ENCODE measurements around the gene NEK6.

The NEK6 gene

DNA sequence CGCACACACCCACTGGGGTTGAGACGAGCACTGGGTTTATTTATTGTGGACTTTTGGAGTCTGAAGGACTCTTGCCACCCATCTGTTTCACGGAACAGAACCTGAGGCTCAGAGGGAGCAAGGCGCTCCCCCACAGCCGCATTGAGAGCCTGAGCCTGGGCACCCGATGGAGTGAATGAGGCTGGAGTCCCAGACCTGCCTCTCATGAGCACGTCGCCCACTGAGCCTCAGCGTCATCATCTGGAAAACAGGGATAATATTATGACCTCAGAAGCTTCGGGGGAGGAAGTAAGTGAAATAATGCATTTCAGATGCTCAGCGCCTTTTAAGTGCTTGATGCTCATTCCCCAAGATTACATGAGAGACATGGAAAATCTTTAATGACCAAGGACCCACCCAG, 5.5 kb downstream of the NEK6 start:
- no peak for DNase-seq

DNA sequence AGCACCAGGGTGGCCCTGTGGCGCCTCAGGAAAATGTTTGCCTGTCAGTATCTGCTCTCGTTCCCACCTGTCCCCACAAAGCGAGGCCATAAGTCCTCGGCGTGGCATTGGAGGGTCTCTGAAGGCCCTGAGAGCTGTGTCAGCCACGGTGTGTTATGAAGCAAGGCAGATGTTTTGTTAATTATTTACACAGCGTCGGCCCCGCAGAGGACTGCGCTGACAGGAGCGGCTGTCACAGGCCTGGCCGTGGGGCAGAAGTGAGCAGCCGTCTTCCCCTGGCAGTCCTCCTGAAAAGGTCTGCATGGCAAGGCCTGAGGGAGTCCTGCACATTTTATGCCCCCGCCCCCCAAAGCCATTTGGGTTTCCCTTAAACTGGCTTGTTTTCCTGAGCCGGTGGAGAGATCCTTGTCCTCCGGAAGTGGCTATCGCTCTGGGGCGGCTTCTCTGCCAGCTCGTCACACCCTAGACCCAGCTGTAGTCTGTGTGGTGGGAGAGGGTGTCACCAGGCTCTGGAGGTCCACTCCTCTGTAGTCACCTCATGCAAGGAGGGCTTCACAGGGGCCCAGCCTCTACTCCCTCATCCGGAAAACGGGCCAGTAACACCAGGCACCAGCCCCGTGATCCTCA, 6.2 kb downstream of the NEK6 start:
- DNase-seq: no peak

DNA sequence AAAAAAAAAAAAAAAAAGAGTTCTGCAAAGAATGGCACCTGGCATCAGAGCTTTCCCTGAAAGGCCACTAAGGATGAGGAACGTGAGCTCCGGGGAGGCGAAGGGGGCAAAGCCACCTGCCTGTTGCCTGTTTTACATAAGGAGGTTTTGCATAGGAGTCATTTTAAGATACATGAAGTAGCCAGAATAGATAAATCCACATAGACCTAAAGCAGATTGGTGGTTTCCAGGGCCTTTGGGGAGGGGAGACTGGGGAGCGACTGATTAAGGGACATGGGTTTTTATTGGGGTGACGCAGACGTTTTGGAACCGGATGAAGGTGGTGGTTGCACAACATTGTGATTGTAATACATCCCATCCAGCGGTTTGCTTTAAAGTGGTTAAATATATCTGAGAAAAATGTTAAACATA, 7.1 kb downstream of the NEK6 start:
- no peak for DNase-seq

DNA sequence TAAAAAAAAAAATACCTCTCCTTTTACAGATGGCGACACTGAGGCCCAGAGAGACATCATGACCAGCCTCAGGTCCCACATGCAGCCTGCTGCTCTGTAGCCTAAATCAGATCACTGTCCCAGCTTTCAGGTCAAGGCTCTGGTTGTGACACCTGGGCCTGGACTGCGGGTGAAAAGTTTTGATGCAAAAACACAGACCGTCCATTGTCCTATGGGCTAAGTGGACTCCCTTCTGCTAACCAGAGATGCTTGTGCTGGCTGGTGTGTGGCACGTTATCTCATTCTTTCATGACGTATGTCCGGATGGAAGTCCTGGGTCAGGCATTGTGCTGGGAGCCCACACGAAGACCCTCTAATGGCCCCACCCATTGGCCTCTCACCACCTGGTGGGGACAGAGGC, 7.8 kb downstream of the NEK6 start:
- no peak for DNase-seq

DNA sequence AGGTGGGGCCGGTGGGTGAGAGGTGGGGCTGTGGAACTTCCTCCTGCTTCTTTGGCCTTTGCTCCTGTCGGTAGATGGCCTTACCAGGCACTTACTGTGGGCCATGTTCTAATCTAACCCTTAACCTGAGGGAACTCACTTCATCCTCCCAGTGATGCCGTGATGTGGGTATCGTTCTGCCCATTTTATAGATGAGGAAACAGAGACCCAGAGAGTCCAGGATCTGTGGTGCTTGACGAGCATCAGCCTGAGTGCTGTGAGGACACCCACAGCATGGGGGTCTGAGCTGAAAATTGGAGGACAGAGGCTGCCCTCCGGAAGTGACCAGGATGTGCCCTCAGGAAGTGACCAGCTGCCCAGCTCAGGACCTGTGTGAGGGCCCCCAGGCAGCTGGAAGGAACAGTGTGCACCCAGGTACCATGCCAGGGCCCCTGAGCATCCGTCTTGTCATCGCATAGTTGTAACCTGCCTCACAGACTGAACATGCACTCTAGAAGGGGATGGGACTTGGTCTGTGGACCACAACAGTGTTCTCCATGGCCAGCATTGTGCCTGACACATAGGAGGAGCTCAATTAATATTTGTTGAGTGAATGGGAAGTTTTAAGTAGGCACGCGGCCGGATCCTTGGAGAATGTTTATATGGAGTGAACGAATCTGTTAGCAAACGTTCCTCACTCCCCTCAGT, 8.5 kb downstream of the NEK6 start:
- DNase-seq: no peak

DNA sequence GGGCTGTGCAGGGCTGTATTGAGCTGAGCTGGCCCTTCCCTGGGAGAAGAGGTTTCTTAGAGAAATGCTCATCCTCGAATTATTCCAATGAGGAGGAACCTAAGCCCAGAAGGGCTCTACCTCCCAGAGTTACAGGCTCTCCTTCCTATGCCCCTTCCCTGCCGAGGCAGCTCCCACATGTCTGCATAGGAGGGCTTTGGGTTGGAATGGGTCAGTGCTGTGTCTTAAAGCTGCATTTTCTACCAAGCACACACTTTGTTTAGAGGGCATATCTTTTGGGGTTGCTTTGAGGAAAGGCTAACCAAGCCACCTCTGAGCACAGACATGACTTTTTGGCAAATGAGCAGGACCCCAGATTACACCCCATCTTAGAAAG, 9.1 kb downstream of the NEK6 start:
- DNase-seq: no peak

DNA sequence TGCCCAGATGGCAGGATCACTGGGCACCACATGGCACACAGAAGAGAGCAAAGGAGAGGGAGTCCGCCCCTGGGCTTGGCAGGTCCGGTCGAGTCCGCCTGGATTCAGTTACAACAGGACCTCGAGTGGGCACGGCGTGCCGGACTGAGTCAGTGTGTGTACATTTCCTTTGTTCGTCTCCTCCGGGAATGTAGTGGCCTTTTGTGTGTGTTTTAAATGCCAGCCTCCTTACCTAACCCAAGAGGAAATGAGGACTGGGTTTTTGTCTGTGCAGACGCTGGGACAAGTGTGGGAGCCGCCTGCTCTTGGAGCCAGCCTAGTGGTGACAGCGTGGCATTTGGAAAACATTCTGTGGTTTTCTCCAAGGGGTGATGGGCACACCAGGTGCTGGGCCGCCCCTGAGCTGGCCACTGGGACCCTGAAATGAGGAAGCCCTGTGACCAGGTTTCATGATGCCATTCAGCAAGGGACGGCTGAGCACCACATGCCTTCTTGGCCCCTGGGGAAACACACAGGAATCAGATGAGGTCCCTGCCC, 9.6 kb downstream of the NEK6 start:
- no peak for DNase-seq

DNA sequence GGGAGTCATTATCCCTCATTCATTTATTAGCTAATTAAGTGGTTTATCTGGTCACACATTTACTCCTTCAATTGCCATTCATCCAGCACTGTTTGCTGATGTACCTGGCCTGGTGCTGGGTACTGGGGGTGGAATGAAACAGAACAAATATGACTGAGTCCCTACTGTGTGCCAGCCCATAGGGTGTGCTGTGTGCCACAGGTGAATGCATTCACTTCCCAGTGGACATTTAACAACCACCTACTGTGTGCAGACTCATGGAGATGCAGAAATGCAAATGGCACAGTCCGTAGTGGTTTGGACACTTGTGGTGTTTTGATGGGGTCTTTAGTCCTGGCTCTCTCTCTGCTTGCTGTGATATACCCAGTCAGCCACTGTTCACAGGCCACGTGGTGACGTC, 10.5 kb downstream of the NEK6 start:
- no peak for DNase-seq

DNA sequence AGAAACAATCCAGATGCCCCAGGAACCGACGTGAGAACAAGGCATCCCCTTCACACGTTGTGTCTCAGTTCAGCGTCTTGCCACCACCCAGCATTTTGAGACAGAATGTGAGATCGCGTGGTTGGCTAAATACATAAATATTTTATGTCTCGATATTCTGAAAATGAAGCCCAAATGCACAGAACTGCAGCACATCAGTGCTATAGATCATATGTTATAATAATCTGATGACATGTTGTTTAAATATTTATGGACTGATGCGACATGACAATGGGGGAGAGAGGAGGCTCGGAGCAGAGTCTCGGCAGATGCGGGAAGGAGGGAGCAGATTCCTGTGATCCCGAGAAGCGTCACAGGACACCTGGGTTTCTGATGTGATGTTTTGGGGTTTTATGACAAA, 10.9 kb downstream of the NEK6 start:
- DNase-seq: no peak

DNA sequence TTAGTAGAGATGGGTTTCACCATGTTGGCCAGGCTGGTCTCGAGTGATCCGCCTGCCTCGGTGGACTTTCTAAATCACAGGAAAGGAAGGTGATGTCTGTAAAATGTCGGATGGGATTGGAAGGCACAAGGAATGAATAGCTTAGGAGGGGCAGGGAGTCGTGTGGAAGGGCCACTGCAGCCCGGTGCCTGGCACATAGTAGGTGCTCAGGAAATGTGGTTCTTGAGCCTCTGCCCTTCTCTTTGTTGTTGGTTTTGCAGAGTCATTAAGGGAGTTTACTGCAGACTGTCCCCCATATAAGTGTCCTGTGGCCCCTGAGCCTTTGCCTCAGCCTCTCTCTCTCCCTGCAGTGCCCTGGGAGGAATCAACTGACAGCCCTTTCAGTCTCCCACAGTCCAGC, 11.8 kb downstream of the NEK6 start:
- DNase-seq: no peak

DNA sequence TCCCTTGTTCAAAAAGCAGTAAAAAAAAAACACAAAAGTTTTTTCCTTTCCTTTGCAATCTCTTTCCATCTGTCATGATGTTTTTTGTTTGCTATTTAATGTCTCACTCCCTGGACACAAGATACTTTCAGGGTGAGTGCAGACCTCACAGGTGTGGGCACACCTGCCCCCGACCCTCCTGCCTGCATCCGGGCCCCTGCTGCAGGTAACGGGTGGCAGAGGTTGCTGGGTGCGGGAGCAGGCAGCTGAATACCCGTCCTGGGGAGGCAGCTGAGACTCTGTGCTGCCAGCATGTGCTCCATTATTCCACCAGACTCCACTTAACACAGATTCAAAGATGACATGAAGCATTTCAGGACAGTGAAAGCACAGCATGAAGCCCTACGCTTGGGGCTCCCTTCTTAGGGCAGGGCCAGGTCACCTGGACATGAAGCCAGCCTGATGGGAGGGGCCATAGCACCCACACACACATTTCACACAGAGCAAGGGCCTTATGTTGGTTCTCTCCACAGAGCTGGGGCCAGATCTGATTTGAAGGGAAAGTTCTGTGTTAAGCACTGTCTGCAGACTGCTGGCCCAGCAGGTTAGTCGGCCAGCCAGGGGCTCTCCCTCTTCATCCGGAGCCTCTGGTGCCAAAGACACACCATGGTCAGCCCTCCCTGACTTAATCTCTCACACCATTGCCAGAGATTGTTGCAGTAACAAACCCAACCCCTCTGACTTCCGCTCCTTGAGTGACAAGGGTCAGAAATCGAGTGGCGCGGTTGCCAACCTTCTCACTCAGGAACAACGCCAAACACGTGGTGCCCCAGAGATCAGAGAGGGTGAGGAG, 13.0 kb downstream of the NEK6 start:
- DNase-seq: no peak

DNA sequence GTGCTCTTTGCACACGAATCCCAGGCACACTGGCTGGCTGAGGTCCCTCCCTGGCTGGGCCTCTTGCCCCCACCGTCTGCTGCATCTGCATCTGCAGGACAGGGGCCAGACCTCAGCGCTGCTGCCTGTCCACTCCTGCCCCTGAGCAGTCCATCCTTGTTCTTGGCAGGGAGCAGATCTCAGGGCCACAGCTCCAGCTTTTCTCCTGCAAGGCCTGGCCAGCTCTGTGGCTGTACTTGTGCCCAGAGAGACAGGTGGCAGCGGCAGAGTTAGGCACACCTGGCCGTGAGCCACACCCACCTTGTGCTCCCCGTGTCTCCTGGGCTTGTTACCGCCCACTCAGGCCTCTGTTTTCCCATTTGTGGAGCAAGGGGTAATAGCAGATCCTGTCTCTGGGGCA, 13.9 kb downstream of the NEK6 start:
- DNase-seq: no peak

DNA sequence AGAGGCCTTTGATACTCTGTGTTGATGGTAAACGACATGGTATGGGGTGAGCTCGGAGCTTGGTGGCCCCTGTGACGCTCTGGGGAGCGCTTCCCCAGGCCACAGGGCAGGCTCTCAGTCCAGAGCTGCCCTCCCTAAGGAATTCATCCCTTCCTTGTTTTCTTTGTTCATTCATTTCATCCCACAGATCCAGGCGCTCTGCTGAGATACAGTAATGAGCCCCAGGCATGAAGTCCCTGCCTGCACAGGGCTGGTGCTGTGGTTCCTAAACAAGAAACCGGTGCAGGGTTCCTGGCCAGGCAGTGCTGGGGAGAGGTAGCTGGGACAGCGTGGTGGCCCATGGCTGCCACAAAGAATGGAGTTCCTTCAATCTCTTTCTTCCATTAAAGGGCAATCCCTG, 14.4 kb downstream of the NEK6 start:
- DNase-seq: no peak

DNA sequence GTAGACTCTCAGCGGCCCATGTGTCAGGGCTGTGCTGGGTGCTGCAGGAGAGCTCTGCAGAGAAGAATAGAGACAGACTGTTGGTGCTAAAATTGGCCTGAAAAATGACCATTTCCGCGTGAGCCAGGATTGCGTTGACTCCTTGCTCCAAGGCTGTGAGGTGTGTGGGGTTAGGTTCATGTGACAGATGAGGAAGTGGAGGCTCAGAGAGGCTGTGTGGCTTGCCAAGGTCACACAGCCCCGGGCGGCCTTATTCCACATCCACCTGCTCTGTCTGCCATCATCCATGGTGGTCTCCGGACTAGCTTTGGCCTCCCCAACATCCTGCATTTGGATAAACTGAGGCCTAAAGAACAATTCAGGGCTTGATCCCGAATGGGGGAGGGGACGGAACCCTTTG, 15.2 kb downstream of the NEK6 start:
- DNase-seq: no peak

DNA sequence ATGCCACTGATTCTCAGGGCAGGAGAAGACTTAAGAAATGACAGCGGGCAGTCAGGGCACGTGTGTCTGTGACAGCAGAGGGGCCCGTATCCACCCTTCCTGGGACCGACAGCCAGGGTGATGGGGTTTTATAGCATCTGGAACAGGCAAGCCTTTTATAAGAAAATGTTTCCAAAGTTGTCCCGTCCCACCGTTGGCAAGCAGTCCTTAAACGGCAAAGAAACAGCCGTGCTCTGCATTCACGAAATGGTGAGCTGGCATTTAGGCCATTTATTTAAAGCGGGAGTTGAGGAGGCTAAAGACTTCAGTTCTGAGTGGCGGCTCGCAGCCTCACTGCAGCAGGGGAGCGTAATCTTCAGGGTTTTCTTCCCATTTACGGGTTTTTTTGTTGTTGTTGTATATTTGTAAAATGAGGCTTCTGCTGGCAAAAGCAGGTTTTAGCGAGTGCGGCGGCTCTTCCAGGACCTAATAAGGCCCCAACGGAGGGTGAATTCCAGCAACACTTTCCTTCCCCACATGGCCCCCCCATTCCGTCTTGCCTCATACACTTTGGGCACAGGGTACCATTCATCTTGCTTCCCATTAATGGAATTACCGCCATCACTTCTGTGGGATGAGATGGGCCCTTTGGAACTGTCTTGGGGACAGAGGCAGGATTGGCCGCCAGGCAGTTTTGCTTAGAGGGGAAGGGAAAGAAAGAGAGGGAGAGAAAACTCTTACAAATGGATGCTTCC, 15.8 kb downstream of the NEK6 start:
- no peak for DNase-seq

DNA sequence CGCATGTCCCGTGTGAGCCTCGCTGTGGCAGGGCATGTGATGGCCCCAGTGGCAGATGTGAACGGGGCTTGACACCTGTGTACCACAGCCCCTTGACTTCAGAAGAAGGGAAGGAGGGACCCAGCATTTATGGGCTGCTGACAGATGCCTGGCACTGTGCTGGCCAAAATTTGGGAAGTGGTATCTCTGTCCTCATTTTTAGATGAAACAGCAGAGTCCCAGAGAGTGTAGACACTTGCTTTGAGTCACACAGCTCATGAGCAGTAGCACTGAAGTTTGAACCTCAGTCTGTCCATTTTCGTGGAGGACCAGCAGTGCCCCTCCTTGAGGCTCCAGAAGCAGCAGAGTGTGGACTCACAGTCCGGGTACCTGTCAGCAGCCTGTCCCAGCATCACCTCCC, 16.5 kb downstream of the NEK6 start:
- no peak for DNase-seq

DNA sequence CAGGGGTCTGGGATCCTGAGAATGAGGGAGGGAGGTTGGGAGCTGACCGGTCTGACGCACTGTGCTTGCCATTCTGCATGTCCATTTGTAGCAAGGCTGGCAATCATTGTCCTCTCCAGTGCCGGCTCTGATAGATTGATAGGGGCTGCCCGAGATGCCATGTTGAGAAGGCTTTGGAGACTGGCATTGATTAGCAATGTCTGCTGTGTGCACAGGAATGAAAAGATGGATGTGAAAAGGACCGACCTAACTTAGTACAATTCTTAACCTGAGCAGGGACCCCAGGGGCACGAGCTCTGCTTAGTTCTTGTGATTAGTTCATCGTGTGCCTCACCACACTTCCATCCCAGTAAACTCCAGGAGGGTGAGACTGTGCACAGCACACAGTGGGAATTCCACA, 17.0 kb downstream of the NEK6 start:
- no peak for DNase-seq

DNA sequence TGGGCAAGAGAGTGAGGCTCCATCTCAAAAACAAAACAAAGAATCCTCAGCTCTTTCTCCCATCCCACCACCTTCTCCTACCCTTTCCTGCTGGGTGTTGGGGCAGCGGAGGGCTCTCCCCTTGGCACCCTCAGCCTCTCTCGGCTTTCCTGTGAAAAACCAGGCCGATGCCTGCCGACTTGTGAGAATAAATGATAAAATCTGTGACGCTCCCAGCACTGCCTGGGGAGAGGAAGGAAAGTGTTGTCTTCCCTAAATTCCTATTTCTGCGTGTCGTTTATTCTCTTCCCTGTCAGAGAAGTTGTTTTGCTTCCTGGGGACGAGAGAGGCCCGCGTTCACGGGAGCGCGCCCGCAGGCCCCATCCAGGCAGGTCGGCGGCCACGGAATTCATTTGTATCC, 19.7 kb downstream of the NEK6 start:
- DNase-seq: no peak

DNA sequence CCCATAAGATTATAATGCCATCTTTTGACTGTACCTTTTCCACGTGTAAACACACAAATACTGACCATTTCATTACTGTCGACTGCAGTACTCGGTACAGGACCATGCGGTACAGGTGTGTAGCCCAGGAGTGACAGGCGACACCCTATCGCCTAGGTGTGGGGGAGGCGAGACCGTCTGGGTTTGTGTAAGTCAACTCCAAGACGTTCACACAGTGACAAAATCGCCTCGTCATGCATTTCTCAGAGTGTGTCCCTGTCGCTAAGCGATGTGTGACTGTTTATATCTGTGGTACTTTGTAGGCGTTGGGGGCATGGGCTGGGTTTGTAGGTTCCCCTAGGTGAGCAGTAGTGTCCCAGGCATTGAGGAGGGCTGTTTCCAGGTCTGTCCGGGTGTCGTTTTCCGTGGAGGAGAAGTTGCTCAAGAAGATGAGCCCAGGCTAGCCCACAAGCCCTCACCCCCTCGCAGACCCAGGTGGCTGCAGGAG, 20.3 kb downstream of the NEK6 start:
- DNase-seq: no peak

DNA sequence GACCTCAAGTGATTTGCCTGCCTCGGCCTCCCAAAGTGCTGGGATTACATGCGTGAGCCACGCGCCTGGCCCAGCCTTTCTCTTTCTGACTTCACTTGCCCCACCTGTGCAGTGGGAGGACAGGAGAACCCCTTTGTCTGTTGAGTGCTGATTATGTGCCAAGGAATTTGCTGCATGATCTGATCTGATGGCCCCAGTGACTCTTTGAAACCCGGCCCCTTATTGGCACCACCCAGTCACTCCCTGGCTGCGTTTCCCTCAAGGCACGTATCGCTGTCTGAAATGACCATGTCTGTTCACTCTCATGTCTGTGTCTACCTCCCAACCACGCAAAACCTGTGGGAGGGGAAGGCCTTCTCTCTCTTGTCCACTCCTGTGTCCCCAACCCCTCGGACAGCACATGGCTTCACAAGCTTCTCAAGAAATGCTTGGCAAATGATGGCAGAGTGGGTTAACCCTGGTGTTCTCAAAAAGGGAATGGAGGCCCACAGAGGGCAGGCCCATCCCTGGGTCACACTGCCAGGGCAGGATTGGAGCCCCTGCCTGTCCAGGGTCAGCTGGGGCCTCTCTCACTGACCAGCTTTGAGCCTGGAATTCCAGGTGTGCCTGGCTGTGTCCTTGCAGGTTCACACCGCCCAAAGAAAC, 21.9 kb downstream of the NEK6 start:
- DNase-seq: no peak

DNA sequence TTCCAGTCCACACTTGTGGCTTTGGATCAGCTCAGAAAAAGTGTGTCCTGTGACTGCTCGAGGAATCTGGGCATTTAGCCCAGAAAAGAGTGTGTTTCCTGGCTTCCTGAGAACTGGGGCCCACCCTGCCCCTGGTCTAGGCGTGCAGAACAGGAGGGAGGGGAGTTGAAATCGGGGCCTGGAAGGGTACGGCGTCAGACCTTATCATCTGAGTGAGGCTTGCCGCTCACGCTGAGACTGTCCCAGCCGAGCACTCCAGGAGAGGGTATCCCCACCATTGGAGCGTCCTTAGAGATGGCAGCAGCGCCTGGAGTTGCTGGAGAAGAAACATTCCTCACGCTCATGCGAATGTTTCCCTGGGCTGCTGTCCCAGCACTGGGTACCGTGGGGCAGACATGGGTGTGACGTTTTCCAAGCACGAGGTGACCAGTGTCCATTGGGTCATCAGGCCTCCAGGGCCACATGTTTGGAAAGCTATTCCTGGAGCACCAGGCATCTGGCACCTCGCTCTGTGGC, 22.5 kb downstream of the NEK6 start:
- DNase-seq: no peak

DNA sequence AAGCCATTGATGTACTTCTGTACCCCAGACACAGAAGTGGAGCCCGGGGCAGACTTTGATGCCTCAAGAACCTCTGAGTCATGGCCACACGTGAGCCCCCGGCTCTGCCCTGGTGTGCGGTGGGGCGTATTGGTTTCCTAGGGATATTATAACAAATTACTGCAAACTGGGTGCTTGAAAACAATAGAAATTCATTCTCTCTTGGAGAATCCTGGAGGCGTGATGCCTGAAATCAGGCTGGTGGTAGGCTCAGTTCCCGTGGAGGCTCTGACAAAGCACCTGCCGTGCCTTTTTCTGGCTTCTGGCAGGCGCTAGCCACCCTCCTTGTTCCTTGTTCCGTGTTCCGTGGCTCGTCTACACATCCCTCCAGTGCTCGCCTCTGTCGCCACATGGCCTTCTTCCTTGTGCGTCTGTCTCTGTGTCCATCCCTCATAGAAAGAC, 24.2 kb downstream of the NEK6 start:
- DNase-seq: no peak
